Fibroblast of mammary gland (primary cell): ENCODE measurements around the gene NCBP3.

Experiments
- DNase-seq: peaks from one replicate; pipeline ENCODE4 v3.0.0-alpha.2; 2010; ENCODE audit warnings: low read depth
- H3K4me3 ChIP-seq: 2 replicates; pipeline ENCODE4 v1.5.1; 2011; ENCODE audit warnings: low read depth, mild to moderate bottlenecking, low read length, moderate library complexity; ENCODE audit not compliant: control insufficient read depth
- TF ChIP-seq, protein P1 (sequence below): conservative IDR thresholded peaks from 2 replicates; pipeline ENCODE4 v1.5.1; 2011; ENCODE audit warnings: low read depth, low read length, inconsistent platforms; ENCODE audit not compliant: control insufficient read depth, insufficient read depth

NCBP3 gene

DNA sequence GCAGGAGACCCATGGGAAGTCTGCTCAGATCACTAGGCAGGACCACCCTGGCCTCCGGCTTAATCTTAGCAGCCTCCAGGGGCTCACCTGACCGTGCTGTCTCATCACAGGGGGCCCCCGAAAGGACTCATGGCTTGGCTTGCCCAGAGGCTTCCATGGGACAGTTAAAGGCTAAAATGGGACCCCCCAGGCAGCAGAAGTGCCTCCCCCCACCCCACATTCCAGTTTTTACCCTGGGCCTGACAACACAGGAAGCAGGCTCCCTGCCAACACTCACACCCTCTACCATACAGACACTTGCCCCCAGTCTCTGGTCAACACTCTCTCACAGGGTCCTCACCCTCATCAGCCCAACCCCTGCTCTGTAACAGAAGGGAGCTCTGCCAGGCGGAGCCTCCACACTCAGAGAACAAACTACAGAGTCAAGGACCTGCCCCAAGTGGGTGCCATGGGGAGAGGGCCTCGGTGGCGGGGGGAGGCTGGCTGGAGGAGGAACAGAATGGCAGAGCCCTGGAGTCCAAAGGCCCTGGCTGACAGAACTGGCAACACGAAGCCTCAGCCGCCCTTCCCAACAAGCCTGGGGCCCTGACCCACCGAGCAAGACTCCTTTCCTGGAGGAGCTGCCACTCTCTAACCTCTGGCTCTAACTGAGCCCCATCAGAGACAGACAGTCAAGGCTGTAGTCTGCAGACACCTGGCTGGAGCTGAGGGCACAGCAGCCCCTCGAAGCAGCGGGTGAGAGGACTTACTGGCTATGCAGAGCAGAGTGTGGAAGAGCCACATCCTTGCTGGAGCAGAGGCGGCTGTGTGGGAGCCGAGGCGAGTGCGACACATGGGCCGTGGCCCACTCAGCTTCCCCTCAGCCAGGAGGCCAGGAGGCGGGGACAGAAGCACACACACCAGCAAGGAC, 45.4 kb downstream of the NCBP3 start, which contains the start of gene ITGAE:
Gene ITGAE, minus strand, starts transcription at position 827 of the 910 bp plus-strand sequence. Its CDS starts 44 bp downstream, at position 783.
- no peak for DNase-seq
- no peak within 1 kb of the TSS for H3K4me3 ChIP-seq
- TF ChIP-seq, protein P1, sequence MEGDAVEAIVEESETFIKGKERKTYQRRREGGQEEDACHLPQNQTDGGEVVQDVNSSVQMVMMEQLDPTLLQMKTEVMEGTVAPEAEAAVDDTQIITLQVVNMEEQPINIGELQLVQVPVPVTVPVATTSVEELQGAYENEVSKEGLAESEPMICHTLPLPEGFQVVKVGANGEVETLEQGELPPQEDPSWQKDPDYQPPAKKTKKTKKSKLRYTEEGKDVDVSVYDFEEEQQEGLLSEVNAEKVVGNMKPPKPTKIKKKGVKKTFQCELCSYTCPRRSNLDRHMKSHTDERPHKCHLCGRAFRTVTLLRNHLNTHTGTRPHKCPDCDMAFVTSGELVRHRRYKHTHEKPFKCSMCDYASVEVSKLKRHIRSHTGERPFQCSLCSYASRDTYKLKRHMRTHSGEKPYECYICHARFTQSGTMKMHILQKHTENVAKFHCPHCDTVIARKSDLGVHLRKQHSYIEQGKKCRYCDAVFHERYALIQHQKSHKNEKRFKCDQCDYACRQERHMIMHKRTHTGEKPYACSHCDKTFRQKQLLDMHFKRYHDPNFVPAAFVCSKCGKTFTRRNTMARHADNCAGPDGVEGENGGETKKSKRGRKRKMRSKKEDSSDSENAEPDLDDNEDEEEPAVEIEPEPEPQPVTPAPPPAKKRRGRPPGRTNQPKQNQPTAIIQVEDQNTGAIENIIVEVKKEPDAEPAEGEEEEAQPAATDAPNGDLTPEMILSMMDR = no peak

DNA sequence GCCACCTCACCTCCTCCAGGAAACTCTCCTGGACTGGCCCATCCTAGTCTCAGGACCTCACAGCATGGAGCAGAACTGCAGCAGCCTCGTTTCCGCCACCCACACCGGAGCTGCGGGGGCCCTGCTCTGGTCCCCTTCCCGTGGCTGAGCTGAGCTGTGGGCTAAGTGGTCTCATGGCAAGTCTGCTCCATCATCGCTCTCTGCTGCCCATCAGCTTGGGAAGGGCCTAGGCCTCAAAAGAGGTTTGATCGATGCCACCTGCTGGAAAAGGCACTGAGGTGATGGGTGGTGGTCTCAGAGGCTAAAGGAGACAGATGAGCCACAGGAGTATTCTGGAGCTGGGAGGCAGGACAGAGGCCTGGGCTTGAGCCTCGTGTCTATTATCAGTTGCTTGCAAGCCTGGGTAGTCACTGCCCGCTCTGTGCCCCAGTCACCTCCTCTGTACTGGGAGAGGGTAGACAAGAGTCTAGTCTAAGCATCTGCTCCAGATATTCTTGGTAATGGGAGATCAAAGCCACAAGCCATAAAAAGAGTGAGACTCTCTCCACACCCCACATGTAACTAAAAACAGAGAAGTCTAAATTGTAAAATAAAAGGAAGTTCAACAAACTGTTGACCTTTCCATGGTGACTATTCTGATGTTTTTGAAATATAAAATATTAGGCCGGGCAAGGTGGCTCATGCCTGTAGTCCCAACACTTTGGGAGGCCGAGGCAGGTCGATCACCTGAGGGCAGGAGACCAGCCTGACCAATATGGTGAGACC, 46.7 kb downstream of the NCBP3 start:
- no peak for DNase-seq
- no peak overlapping the region for H3K4me3 ChIP-seq
- TF ChIP-seq, protein P1 = no peak

DNA sequence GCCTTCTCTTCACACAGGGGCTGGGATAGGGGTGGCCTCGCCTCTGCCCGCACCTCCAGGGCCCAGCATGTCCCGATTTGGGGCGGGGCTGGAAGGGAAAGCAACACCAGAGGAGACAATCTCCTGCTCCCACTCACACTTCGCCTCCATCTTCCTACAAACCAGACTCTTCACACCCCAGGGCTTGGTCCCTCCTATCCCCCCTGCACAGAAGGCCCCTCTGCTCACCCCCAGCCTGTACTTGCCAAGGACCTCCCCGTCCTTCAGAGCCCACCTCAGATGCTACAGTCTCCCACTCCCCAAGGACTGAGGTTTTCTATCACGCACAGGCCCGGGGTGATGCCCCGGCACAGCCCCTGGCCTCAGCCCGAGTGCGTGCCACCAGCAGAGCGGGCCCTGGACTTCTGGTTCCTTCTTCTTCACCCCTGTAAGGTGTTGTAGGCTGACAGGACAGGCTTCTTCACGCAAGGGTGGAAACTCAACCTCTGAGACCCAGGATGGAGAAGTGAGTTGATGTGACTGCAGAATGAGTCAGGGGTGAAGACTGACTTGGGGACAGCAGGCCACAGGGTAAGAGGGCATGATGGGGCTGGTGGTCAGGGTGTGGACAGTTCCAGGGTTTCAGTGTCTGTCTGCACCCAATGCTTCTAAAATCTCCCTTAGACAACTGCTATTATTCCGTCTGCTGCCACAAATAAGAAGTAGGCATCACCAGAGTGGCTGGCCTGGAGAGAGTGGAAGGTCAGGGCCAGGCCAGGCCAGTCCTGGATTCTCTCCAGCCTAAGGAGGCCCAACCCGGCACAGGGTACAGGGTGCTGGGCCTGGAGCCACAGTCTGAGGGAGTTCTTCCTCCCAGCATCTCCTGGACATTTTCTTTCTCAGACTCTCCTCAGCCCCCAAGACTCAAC, 47.5 kb downstream of the NCBP3 start:
- TF ChIP-seq, protein P1 = no peak
- peak; percentile 25 for DNase-seq
- no peak overlapping the region for H3K4me3 ChIP-seq

DNA sequence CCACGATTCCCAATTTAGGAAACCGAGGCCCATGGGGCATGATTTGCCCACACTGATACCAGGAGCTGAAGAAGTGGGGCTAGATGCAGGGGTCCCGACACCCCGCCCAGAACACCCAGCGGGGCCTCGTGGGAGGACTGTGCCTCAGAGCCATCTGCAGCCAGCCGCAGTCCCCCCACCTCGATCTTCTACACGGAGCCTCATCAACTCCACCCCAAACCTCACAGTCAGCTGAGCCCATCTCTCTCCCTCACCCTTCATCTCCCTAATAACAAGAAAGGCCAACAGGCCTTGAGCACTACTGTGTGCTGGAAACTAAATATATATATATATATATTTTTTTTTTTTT, 49.2 kb downstream of the NCBP3 start:
- TF ChIP-seq, protein P1 = no peak
- no peak overlapping the region for H3K4me3 ChIP-seq
- no peak for DNase-seq

DNA sequence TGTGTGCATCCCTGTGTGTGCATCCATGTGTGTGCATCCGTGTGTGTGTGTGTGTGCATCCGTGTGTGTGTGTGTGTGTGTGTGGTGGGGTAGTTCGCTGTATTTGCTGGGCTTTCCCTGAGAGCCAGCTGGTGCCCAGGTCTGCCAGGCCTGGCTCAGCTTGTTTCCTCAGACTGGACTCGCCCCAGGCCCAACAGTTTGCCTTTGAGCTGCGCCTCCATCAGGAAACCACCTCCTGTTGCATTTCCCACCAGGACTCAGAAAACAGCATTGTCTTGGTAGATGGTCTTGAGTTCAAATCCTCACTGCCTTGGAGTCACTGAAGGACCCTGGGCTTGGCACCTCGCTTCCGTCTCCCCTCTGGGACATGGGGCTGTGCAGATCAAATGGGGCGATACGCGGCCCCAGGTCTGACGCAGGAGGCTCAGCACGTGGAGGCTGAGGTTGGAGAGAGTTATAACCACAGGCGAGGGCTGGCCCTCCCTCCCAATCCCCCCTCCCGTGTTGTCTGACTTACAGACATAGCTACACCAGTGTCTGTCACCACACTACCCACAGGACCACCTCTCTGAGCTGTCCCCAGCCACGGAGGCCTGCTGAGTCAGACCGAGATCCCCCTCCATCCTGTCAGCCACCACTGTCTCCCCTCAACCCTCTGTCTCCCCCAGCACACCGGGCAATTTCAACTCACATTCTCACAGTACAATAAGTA, 49.8 kb downstream of the NCBP3 start:
- TF ChIP-seq, protein P1 = no peak
- H3K4me3 ChIP-seq = no peak overlapping the region
- DNase-seq = no peak

DNA sequence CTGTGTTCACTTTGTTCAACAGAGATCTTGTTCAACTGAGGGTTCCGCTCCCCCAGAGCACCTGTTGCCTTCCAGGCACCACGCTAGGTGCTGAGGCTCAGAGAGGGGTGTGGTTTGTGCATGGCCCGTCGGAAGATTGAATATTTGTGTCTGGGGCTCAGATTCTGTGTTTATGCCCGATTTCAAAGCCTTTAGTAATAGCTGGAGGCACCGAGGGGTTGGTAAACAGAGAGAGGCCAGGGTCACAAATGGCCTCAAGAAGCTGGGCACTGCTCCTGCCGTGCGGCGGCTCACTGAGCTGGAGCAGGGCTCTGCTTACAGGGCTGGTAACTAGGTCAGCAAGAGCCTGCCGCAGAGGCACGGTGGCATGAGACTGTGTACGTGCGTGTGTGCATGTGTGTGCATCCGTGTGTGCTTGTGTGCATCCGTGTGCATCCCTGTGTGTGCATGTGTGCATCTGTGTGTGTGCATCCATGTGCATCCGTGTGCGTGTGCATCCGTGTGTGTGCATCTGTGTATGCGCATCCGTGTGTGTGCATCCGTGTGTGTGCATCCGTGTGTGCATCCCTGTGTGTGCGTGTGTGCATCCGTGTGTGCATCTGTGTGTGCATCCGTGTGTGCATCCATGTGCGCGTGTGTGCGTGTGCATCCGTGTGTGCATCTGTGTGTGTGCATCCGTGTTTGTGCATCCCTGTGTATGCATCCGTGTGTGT, 50.5 kb downstream of the NCBP3 start:
- no peak for DNase-seq
- TF ChIP-seq, protein P1 = no peak
- H3K4me3 ChIP-seq = no peak overlapping the region
